HG03378 (cell line): ENCODE measurements around the gene ZNRD2.
"Not testable (repeated sequence)": the region's sequence is repeated elsewhere in the genome, so short reads cannot be mapped to it uniquely, and the experiment has no call there.

Experiments
- ATAC-seq: cut with Tn5 transposase; IDR thresholded peaks from one replicate; pipeline ENCODE4 v1.9.1; 2021; ENCODE audit warnings: mild to moderate bottlenecking, moderate library complexity; ENCODE audit not compliant: unreplicated experiment

The ZNRD2 gene, protein sequence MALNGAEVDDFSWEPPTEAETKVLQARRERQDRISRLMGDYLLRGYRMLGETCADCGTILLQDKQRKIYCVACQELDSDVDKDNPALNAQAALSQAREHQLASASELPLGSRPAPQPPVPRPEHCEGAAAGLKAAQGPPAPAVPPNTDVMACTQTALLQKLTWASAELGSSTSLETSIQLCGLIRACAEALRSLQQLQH

DNA sequence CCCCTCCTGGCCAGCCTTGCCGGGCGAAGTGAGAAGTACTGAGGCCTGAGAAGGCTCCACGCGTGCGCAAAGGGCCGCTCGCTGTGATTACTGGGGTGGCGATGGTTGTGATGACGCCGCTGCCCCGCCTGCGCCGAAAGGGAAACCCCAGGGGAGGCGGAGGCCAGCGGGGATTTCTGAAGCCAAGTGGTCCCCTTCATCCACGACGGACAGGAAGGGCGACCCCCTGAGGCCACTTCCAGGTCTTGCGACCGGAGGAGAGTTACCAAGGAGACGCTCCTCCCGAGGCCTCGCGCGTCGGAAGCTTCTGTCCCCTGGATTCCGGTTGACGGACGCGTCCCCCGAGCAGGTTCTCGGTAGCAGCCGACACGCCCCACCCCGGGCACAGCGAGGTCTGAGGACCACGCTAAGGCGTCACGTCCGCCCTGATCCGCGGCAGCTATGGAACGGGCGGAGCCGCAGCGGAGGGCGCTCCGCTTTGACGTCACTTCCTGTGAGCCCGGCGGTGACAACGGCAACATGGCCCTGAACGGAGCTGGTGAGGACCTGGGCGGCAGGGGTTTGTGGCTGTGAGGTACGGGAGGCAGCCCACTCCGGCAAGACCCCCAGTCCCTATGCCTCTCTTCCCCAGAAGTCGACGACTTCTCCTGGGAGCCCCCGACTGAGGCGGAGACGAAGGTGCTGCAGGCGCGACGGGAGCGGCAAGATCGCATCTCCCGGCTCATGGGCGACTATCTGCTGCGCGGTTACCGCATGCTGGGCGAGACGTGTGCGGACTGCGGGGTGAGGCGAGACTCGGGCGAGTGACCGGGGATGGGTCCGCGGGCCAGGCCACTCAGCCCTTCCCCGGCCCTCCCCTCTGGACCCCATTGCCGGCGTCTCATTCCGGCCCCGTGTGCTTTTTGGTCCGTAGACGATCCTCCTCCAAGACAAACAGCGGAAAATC is at the start of gene ZNRD2:
Gene ZNRD2 (plus strand): TSS at position 505 of the 946 bp plus-strand sequence. CDS start 15 bp downstream, at position 520.
- ATAC-seq, result peak; percentile 58

DNA sequence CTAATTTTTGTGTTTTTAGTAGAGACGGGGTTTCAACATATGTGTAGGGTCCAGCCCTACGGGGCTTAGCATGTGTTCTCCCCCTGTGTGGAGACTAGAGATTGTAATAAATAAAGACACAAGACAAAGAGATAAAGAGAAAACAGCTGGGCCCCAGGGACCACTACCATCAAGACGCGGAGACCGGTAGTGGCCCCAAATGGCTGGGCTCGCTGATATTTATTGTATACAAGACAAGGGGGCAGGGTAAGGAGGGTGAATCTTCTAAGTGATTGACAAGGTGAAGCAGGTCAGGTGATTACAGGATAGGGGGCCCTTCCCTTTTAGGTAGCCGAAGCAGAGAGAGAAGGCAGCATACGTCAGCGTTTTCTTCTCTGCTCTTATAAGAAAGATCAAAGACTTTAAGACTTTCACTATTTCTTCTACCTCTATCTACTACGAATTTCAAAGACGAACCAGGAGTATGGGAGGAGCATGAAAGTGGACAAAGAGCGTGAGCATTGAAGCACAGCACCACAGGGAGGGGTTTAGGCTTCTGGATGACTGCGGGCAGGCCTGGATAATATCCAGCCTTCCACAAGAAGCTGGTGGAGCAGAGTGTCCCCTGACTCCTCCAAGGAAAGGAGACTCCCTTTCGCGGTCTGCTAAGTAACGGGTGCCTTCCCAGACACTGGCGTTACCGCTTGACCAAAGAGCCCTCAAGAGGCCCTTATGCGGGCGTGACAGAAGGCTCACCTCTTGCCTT is 48.3 kb upstream of the ZNRD2 start:
- not testable (repeated sequence) for ATAC-seq

DNA sequence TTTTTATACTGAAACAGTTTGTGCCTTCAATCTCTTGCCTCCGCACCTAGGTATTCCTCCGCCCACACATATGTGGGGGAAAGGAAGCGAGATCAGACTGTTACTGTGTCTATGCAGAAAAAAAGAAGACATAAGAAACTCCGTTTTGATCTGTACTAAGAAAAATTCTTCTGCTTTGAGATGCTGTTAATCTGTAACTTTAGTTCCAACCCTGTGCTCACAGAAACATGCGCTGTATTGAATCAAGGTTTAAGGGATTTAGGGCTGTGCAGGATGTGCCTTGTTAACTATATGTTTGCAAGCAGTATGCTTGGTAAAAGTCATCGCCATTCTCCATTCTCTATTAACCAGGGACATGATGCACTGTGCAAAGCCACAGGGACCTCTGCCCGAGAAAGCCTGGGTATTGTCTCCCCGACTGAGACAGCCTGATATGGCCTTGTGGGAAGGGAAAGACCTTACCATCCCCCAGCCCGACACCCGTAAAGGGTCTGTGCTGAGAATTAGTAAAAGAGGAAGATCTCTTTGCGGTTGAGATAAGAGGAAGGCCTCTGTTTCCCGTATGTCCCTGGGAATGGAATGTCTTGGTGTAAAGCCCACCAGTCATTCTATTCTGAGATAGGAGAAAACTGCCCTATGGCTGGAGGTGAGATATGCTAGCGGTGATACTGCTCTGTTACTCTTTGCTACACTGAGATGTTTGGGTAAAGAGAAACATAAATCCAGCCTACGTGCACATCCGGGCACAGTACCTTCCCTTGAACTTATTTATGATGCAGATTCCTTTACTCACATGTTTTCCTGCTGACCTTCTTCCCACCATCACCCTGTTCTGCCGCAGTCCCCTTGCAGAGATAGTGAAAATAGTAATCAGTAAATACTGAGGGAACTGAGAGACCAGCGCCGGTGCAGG is 47.3 kb upstream of the ZNRD2 start:
- ATAC-seq, result not testable (repeated sequence)

DNA sequence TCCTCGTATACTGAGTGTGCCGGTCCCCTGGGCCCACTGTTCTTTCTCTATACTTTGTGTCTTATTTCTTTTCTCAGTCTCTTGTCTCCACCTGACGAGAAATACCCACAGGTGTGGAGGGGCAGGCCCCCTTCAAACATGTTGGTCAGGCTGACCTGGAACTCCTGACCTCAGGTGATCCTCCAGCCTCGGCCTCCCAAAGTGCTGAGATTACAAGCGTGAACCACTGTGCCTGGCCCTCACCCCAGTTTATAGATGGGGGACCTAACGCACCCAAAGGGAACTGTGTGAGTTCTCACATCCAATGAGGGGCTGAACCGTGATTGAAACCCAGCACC is 46.7 kb upstream of the ZNRD2 start:
- not testable (repeated sequence) for ATAC-seq

DNA sequence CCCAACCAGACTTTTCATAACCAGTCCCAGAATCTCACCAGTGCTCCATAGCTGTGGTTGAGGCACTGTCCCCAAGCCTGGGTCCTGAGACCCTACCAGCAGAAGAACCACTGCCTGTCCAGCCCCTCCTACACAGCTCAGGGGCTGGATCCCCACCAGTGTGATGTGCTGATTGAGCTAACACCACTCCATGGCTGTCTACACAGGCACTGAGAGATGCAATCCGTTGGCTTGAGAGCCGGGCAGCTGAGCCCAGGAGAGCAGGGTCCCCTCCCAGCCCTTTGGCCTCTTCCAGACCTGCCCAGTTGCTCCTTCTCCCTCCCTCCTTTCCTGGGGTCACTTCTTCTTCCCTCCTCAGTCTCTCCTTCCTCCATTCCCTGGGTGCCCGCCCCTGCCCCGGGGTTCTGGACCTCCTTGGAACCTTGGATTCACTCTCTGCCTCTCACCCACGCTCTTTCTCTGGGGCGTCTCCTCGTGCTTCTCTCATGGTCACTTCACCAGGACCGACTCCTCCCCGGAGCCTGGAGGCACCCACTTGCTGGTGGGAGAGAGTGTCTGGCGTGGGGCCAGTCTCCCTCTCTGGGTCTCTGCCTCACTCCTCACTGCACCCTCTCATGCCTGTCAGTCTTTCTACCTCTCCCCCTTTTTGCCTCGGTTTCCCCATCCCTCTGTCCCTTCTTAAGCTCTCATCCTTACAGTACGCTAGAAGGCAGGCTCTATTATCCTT is 46.1 kb upstream of the ZNRD2 start:
- no peak for ATAC-seq

DNA sequence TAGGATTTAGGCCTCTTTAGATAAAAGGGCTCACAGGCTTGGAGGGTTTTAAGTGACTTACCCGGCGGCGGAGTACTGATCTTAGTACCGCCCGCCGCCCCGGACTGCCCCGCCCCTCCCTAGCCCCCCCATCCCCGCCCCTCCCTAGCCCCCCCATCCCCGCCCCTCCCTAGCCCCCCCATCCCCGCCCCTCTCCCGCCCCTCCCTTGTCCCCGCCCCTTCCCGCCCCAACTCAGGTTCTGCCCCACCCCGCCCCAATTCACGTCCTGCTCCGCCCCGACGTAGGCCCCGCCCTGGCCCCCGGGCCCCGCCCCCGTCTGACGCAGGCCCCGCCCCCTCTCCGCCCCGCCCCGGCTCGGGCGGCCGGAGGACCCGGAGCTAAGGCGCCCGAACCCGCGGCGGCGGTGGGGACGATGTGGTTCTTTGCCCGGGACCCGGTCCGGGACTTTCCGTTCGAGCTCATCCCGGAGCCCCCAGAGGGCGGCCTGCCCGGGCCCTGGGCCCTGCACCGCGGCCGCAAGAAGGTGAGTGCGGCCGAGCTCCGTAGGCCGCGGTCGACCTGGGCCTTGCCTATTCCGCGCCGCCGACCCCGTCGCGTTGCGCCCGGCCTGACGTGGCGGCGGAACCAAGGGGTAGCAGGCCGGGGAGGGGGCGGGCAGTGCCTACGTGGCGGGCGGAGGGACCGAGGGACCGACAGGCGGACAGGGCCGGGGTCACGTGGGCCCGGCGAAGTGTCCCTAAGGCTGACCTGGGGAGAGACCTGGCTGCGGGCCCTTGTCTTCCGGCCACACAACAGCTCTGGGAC is 45.3 kb upstream of the ZNRD2 start, which contains the start of gene SCYL1:
Gene SCYL1 (plus strand): TSS at position 343 of the 805 bp plus-strand sequence. CDS start 71 bp downstream, at position 414.
- peak; percentile 38 for ATAC-seq

DNA sequence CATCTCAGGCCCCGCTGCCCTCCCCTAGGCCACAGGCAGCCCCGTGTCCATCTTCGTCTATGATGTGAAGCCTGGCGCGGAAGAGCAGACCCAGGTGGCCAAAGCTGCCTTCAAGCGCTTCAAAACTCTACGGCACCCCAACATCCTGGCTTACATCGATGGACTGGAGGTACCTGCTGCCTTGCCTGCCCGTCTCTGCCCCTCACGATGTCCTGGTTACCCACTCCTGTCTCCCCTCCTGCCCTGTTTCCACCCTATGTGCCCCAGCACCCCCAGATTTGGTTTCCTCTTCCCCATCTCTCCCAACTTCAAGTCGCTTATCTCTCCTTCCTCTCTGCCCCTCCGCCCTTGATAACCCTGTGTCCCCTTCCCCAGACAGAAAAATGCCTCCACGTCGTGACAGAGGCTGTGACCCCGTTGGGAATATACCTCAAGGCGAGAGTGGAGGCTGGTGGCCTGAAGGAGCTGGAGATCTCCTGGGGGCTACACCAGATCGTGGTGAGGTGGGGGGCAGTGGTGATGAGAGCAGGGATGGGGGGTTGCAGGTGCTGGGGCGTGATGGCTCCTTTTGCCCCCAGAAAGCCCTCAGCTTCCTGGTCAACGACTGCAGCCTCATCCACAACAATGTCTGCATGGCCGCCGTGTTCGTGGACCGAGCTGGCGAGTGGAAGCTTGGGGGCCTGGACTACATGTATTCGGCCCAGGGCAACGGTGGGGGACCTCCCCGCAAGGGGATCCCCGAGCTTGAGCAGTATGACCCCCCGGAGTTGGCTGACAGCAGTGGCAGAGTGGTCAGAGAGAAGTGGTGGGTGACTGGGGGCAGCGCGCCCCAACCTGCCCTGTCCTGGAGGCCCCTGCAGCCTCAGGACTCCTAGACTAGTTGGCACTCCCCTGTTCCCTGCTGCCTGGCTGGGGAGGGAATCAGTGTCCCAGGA is 44.5 kb upstream of the ZNRD2 start:
- ATAC-seq, result no peak

DNA sequence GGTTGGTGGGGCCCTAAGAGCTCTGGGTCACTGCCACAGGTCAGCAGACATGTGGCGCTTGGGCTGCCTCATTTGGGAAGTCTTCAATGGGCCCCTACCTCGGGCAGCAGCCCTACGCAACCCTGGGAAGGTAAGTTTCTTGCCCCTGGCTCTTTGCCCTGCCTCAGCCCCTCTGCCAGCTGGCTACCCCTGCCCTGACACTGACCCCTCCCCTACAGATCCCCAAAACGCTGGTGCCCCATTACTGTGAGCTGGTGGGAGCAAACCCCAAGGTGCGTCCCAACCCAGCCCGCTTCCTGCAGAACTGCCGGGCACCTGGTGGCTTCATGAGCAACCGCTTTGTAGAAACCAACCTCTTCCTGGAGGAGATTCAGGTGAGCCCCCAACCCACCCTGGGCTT is 43.5 kb upstream of the ZNRD2 start:
- no peak for ATAC-seq

DNA sequence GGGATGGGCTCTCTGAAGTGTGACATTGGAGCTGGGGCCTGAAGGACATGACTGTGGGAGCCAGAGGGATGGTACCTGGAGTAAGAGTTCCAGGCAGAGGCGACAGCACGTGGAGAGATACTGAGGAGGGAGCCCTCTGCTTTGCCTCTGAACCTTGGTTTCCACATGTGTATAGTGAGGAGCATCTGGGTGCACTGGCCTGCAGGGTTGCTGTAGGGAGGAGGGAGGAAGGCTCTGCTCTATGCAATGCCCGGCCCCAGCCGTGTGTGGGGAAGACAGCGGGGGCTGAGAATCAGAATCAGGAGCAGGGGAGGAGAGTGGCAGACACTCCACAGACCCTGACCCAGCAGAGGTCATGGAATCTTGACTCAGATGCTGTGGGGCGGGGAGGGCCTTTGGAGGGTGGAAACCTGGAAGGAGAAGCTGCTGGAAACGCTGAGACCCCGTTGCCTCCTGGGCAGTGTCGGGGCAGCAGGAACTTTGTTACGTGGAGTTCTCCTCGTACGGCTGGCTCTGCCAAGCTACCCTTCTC is 41.4 kb upstream of the ZNRD2 start:
- ATAC-seq, result no peak

DNA sequence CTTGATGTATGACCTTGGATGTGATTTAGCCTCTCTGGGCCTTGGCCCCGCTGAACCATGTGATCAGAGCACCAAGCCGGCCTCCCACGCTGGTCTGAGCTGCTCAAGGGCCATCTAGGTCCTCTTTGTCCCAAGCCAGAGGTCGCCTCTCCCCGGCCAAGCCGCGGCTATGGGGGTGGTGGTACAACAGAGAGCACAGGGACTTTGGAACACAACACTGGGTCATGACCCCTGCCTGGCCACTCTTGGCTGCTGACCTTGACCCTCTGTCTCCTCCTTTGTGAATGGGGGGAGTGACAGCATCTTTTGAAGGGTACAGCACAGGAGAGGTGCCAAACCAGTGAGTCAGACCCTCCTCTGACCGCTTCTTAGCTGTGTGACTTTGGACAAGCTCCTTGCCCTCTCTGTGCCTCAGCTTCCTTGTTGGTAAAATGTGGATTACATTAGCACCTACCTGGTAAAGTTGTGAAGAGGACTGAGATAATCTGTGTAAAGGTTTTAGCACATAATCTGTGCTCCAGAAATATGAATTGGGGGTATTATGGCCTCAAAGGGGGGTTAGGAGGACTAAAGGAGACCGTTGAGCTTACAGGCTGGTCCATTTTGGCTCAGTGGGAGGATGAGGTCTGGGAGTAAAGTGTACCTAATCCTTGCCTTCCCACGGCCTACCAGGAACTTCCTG is 40.7 kb upstream of the ZNRD2 start:
- ATAC-seq, result no peak

DNA sequence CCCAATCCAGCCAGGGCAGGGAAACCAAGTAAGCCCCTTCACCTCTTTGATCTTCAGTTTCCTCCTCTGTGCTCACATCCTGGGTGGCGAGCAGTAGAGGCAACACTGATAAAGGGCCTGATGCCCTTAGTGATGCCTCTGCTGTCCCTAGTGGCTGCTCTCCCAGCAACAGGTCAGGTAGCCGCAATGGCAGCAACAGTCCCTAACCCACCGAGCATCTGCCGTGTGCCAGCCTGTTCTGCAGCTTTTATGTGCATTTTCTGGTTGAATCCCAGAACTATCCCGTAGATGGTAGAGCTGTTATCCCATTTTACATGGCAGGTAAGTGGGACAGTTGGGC is 40.1 kb upstream of the ZNRD2 start:
- ATAC-seq, result no peak

DNA sequence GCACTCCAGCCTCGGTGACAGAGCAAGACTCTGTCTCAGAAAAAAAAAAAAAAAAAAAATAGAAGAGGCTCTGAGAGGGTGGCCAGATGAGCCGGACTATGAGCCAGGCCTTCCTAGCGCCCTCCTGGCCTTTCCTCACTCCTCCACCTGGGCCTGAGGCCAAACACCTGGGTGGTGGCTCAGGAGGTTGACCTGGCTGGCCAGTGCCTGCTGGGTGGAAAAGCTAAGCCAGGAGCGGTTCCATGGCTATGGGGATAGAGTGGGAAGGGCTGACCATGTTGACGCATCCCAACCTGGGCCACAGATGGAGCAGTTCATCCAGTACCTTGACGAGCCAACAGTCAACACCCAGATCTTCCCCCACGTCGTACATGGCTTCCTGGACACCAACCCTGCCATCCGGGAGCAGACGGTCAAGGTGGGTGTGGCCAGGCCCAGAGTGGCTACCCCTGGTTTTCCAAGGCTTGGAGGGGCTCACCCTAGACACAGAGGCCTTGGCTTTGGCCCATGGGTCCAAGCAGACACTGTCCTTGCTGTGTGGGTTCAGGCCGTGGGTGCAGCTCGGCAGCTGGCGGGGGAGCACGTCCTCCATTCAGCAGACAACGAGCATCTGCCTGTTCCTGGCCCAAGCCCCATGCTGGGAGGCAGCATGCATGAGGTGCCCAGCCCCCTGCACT is 37.8 kb upstream of the ZNRD2 start:
- no peak for ATAC-seq

DNA sequence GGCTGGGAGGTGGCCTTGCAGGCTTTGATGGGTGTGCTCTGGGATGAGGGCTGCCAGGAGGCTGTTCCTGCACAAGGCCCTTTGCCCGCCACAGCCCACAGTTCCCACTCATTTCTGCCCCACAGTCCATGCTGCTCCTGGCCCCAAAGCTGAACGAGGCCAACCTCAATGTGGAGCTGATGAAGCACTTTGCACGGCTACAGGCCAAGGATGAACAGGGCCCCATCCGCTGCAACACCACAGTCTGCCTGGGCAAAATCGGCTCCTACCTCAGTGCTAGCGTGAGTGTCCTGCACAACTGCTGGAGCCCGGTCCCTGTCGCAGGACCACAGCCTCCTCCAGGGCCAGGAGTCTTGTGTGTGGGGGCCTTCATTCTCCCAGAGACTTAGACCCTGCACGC is 35.2 kb upstream of the ZNRD2 start:
- ATAC-seq, result no peak

DNA sequence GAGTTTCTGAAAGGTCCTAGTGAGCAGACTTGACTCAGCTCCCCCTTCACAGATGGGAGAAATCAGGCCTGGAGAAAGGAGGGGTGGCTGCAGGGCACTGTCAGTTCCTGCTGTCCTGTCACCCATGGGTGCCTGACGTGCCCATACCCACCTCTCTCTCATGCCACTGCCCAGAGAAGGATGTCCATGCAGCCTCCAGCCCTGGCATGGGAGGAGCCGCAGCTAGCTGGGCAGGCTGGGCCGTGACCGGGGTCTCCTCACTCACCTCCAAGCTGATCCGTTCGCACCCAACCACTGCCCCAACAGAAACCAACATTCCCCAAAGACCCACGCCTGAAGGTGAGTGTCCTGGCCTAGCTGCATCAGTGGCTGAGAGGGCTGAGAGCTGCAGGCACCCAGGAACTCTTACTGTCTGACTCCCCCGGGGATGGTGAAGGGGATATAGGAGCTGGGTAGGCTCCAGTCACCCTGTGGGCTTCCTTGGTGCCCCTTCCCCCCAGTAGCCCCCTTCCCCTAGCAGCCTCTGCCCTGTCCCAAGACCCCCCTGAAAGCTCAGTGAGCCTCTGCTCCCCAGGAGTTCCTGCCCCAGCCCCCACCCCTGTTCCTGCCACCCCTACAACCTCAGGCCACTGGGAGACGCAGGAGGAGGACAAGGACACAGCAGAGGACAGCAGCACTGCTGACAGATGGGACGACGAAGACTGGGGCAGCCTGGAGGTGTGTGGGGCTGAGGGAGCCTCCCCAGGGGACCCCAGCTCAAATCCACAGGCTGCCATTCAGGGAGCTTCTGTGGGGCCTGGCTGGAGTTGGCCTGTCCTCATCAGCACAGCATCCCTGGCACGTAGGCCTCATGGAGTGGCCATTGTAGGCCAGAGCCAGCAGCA is 33.6 kb upstream of the ZNRD2 start:
- ATAC-seq, result no peak

DNA sequence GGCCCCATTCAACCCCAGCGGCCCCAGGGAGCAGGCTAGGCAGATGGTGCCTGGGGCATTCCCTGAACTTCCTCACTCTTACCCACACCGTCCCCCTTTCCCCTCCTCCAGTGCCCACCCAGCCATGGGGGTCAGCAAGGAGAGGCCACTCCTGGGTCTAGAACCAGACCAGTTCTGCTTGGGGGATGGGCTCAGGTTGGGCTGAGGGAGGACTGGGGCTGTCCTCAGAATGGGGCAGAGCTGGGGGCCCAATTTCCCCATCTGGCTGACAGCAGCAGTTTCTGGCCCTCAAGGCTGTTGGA is 33.0 kb upstream of the ZNRD2 start:
- no peak for ATAC-seq
